Measurements from ENCODE around the gene TMEM175.

The TMEM175 gene

GRCh38 chr4:949656-950055 lies 17.4 kb downstream of the TMEM175 start:
- no peak for TF ChIP-seq EZH2phosphoT487 (IDR thresholded peaks at IDR 0.05; ENCODE audit: low read depth)
- TF ChIP-seq, protein P1, sequence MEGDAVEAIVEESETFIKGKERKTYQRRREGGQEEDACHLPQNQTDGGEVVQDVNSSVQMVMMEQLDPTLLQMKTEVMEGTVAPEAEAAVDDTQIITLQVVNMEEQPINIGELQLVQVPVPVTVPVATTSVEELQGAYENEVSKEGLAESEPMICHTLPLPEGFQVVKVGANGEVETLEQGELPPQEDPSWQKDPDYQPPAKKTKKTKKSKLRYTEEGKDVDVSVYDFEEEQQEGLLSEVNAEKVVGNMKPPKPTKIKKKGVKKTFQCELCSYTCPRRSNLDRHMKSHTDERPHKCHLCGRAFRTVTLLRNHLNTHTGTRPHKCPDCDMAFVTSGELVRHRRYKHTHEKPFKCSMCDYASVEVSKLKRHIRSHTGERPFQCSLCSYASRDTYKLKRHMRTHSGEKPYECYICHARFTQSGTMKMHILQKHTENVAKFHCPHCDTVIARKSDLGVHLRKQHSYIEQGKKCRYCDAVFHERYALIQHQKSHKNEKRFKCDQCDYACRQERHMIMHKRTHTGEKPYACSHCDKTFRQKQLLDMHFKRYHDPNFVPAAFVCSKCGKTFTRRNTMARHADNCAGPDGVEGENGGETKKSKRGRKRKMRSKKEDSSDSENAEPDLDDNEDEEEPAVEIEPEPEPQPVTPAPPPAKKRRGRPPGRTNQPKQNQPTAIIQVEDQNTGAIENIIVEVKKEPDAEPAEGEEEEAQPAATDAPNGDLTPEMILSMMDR (IDR thresholded peaks at IDR 0.05; ENCODE audit: low read depth, low read length) = no peak
- Histone ChIP-seq H3K9me3 (ENCODE audit: insufficient read depth, low read length) (no peaks in the 10 kb centered on the region), H3K4me3 (ENCODE audit: low read length) (no peak overlapping the region), H3K36me3 (replicated peaks; ENCODE audit: low read depth, low read length) (no peaks in the 10 kb centered on the region), H3K27me3 (ENCODE audit: low read depth, low read length) (no peaks in the 10 kb centered on the region), H3K4me1 (ENCODE audit: low read length) (no peaks in the 10 kb centered on the region), H4K20me1 (ENCODE audit: insufficient read depth, low read length) (no peaks in the 10 kb centered on the region), H2AFZ (ENCODE audit: low read depth, low read length) (no peak overlapping the region), H3K4me2 (ENCODE audit: low read length) (no peak overlapping the region), H3K79me2 (ENCODE audit: low read length) (no peaks in the 10 kb centered on the region), H3K9ac (ENCODE audit: low read length) (no peak overlapping the region), H3K27ac (ENCODE audit: low read length) (no peak overlapping the region)

DNA sequence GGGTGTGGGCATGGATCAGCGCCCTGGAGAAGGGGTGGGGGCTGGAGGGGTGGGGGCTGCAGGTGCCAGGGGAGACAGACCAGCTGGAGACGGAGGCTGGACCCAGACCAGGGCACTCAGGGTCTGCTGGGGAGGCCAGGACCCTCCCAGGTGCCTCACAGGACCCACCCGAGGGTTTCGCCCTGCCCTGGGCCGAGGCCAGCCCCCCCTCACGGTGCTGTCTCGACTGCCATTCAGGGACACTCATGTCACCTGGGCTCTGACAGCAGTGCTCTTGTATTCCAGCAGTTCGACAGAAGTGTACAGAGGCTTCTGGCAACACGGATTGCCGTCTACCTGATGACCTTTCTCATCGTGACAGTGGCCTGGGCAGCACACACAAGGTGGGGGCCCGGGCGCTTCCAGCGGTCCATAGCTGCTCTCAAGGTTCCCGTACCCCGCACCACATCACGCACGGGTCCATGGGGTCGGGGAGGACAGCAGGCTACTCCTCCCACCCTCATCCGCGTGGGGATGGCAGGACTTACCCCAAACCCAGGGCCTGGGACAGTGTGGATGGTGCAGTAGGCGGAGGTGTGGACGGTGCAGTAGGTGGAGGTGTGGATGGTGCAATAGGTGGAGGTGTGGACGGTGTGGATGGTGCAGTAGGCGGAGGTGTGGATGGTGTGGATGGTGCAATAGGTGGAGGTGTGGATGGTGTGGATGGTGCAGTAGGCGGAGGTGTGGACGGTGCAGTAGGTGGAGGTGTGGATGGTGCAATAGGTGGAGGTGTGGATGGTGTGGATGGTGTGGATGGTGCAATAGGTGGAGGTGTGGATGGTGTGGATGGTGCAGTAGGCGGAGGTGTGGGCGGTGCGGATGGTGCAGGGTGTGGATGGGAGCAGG lies 18.1 kb downstream of the TMEM175 start:
- Histone ChIP-seq H3K36me3 (replicated peaks; ENCODE audit: low read depth, low read length) (no peaks in the 10 kb centered on the region), H3K79me2 (ENCODE audit: low read length) (no peaks in the 10 kb centered on the region), H3K9me3 (ENCODE audit: insufficient read depth, low read length) (no peaks in the 10 kb centered on the region), H3K4me3 (ENCODE audit: low read length) (no peak overlapping the region), H3K27ac (ENCODE audit: low read length) (no peak overlapping the region), H4K20me1 (ENCODE audit: insufficient read depth, low read length) (no peaks in the 10 kb centered on the region), H3K4me1 (ENCODE audit: low read length) (no peaks in the 10 kb centered on the region), H3K4me2 (ENCODE audit: low read length) (no peak overlapping the region), H2AFZ (ENCODE audit: low read depth, low read length) (no peak overlapping the region), H3K9ac (ENCODE audit: low read length) (no peak overlapping the region), H3K27me3 (ENCODE audit: low read depth, low read length) (no peaks in the 10 kb centered on the region)
- TF ChIP-seq EZH2phosphoT487 (IDR thresholded peaks at IDR 0.05; ENCODE audit: low read depth) = no peak
- TF ChIP-seq, protein P1 (IDR thresholded peaks at IDR 0.05; ENCODE audit: low read depth, low read length) = no peak

GRCh38 chr4:951186-951585 lies 18.9 kb downstream of the TMEM175 start:
- Histone ChIP-seq H3K9me3 (ENCODE audit: insufficient read depth, low read length) (no peaks in the 10 kb centered on the region), H3K79me2 (ENCODE audit: low read length) (no peaks in the 10 kb centered on the region), H3K27me3 (ENCODE audit: low read depth, low read length) (no peaks in the 10 kb centered on the region), H4K20me1 (ENCODE audit: insufficient read depth, low read length) (no peaks in the 10 kb centered on the region), H3K4me3 (ENCODE audit: low read length) (no peak overlapping the region), H3K4me1 (ENCODE audit: low read length) (no peaks in the 10 kb centered on the region), H3K9ac (ENCODE audit: low read length) (no peak overlapping the region), H2AFZ (ENCODE audit: low read depth, low read length) (no peak overlapping the region), H3K4me2 (ENCODE audit: low read length) (no peak overlapping the region), H3K36me3 (replicated peaks; ENCODE audit: low read depth, low read length) (no peaks in the 10 kb centered on the region), H3K27ac (ENCODE audit: low read length) (no peak overlapping the region)
- no peak for TF ChIP-seq EZH2phosphoT487 (IDR thresholded peaks at IDR 0.05; ENCODE audit: low read depth)
- TF ChIP-seq, protein P1 (IDR thresholded peaks at IDR 0.05; ENCODE audit: low read depth, low read length) = no peak

DNA sequence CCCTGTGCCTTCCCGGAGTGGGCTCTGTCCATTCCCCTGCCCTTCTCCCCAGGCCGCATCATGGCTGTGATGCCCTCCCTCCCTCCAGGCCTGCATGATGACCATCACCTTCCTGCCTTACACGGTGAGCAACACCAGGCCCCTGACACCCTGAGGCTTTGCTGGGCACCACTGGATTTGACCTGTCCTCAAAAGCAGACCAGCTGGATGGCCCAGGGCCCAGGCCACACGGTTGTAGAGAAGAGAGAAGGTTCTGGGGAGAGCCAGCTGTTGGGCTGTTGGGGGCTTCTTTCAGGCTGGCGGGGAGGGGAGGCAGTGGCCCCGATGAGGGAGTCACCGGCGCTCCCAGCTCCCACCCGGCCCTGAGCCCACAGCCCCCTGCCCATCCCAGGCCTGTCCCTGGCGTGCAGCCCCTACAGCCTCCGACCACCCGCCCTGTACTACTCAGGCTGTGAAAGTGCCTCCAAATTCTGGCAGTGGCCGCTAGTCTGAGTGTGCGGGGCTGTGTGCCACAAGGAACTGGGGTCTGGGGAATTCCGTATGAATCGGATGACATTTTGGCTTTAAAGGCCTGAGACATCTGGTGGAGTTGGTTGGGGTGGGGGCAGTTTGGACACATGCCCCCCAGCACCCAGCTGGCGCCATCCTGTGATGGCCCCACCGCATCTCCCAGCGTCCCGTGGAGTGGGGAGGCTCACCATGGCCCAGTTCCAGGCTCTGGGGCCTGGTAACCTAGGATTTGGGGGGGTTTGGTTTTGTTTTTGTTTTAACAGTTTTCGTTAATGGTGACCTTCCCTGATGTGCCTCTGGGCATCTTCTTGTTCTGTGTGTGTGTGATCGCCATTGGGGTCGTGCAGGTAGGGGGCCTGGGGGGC lies 19.6 kb downstream of the TMEM175 start:
- H3K27me3 ChIP-seq (ENCODE audit: low read depth, low read length) = no peaks in the 10 kb centered on the region
- no peaks in the 10 kb centered on the region for H3K79me2 ChIP-seq (ENCODE audit: low read length)
- H3K36me3 ChIP-seq (replicated peaks; ENCODE audit: low read depth, low read length) = no peaks in the 10 kb centered on the region
- TF ChIP-seq, protein P1 (IDR thresholded peaks at IDR 0.05; ENCODE audit: low read depth, low read length) = no peak
- TF ChIP-seq EZH2phosphoT487 (IDR thresholded peaks at IDR 0.05; ENCODE audit: low read depth) = no peak
- H3K27ac ChIP-seq (ENCODE audit: low read length) = no peak overlapping the region
- H3K4me1 ChIP-seq (ENCODE audit: low read length) = no peaks in the 10 kb centered on the region
- H3K4me3 ChIP-seq (ENCODE audit: low read length) = no peak overlapping the region
- no peak overlapping the region for H3K4me2 ChIP-seq (ENCODE audit: low read length)
- H2AFZ ChIP-seq (ENCODE audit: low read depth, low read length) = no peak overlapping the region
- no peak overlapping the region for H3K9ac ChIP-seq (ENCODE audit: low read length)
- H4K20me1 ChIP-seq (ENCODE audit: insufficient read depth, low read length) = no peaks in the 10 kb centered on the region
- H3K9me3 ChIP-seq (ENCODE audit: insufficient read depth, low read length) = no peaks in the 10 kb centered on the region
